Hippocampal formation (tissue), 2 donors: ENCODE results near the gene PLA2G4F.

ENCODE experiments used
- DNase-seq, 2 donors: peaks; one replicate each; lab custom pipeline; 2025; lab: John Stamatoyannopoulos, UW

PLA2G4F gene

DNA sequence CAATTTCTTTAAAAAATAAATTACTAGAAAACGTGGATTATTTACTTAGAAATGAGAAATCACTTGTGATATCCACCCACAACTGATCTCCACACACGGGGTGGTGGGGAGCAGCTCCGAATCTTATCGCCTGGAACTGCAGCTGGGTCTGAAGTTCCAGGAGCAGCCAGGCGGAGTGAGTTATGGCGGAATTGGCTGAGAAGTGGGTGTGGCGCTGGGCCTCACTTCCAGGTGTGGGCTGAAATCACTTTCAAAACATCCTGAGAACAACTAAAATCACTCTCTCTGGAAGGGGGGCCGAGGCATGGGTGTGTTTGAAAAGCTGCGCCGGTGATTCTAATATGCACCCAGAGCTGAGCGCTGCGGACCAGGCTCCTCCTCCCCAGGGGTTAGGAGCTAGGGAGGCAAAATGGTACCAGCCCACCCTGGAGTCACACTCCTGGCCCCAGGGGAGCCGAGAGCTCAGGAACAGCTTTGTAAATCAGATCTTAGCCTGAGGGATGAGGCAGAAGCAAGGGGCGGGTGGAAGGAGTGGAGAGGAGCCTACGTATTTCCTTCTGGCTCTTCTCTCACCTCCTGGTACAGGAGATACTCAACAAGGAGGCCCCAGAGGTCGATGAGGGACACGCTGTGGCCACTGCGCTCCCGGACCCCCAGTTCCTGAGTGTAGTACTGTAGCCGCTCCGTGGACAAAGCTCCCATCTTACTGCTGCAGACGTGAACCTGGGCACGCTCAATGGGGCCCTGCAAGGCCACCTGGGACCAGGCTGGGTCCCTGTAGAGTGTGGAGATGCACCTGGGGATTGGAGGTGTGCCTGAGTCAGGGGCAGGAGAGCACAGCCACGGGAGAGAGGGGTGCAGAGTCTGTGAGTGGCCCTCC is 9.6 kb downstream of the PLA2G4F start:
- no peak for DNase-seq

DNA sequence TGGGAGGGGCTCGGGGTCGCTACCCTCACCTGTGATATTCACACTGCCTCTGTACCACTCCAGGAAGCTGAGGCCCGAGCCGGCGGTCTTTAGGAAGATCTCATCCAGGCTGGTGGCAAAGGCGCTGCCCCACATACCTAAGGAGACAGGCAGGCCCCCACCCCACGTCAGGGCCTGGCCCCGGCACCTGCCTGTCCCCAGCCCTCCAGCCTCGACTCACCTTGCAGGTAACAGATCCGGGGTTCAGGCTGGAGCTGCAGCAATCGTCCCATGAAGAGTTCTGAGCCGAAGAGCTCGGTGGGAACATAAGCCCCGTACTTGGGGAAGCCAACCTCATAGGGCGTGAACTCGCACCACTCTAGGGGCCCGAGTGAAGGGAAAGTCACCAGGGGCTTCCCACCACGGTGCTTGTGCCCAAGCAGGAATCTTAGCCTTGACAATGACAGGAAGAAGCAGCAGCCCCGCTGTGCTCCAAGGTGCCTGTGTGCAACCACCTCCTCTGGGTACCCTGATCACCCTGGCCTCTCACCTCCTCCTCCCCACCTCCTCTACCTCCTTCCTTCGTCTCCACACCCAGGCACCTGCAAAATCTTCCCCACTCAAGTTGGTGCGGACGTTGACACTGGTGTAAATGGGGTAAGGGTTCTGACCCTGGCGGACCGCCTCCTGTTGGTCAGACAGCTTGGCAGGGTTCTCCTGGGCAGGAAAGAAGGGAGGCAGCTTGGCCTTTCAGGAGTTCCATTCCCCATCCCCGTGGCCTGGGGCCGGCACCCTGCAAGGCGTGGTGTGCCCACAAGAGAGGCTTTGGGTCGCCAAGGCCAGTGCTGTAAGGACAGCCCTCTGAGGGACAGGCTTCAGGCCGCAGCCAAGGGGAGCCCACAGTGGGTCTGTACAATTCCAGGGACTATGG is 10.6 kb downstream of the PLA2G4F start:
- no peak for DNase-seq

DNA sequence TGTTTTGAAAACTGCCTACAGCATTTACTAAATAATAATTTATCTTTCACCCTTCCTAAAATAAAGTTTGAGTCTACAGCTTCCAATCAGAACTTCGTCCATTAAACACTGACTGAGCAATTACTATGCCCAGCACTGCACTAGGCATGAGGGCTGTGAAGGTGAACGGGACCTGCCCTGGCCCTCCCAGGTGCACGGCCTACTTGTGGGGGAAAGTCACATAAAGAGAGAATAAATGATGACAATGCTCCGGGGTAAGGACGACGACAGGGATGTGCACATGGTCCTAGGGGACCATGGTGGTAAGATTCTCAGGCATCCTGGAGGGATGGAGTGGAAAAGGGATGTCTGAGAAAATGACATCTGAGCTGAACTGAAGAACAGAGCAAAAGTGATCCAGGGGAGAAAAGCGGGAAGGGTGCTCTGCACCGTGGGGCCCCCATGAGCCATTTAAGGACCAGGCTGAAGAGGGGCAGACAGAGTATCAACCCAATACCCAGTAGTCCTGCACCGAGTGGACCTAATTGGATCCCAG is 11.5 kb downstream of the PLA2G4F start:
- DNase-seq: no peak

DNA sequence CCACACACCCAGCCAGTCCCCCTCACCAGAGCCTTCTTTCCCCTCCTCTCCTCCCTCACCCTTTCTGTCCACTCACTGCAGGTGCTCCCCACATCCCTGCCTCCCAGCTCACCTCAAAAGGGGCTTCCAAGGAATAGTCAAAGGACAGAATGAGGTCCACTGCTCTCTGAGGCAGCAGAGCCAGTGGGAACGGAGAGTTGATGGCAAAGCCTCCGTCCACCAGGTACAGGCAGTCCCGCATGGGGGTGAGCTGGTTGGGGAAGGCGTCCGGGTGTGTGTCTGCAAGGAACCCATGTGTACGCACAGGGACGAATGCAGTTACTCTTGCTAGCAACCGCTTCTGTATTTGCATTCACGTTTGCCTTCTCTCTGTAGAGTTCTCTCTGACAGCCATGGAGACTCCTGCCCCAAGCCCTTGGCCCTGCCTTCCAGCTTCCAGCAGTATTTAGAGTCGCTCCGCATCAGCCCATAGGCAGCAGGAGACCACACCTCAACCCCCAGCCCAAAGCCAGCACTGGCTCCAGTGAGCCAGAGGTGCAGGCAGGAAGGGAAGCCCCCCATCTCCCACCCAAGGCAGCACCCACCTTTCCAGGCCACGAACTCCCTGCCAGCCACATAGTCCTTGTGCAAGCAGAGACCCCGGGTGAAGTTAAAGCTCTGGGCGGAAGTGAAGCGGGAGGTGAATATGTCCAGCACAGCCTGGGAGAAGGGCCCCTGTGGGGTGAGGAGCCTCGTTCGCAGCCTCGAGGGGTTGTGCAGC is 12.4 kb downstream of the PLA2G4F start:
- no peak for DNase-seq

DNA sequence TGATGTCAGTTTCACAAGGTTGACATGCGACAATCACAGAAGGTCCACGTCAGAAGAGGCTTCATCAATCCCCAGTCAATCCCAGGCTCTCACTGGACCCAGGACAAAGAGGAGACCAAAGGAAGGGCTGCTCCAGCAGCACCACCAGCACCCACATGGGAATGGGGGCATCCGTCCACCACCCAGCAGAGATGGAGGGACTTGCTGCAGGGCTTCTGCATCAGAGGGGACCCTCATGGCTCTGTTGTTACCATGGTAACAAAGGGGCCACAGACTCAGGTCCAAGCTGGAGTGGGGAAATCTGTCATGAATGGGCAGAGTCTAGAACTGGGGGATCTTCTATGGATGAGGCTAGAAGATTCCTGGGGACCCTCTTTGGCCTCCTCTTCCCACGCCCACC is 13.1 kb downstream of the PLA2G4F start:
- DNase-seq: no peak

DNA sequence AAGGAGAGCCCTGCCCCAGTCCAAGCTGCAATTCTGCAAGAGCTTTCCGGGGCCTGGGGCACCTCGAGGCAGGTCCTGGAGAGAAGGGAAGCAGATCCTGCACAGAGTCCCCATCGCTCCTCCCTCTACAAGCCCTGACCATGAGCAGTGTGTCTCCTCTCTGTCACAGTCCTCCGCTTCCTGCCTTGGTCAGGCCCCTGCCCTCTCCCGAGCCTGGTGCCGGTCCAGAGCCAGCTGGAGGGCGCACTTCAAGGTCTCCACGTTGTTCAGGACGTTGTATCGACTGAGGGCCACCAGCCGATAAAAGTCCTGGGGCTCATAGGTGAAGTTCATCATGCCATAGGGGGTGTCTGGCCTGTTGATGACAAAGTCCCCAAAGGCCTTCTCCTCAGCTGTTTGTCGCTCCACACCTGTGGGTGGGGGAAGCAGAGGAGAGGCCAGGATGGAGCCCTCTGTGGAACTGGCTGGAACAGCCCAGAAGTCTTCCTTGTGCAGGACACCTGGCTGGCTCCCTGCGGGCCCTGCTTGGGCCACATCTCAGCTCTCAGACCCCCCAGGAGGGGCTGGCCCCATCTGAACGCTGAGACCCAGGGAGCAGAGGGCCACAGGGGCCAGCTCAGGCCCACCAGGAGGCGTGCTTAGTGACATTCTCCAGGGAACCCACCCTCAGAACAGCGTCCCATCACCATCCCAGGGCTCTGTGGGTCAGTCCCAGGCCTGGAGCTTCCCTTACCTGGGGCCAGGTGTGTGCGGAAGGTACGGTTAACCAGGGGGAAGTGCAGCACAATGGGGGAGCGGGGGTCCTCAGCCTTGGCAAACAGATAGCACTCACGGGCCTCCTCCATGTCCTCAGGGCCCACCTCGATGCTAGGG is 14.4 kb downstream of the PLA2G4F start:
- no peak for DNase-seq

DNA sequence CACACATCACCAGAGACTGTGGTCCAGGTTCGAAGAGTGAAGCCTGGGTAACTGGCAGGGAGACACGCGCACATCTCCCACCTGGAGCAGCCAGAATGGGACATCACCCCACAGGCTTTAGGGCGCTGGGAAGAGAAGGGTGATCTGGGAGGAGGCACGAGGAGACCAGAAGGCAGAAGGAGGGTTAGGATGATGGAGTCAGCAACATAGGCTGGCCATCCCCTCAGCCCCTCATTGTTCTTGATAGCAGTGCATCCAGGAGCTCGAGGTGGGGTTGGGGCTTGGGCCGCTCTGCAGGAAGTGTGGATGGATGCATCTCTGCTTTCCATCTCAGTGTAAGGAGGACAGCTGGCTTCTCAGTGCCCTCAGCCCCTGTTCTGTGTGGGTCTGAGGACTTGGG is 15.2 kb downstream of the PLA2G4F start:
- DNase-seq: no peak

DNA sequence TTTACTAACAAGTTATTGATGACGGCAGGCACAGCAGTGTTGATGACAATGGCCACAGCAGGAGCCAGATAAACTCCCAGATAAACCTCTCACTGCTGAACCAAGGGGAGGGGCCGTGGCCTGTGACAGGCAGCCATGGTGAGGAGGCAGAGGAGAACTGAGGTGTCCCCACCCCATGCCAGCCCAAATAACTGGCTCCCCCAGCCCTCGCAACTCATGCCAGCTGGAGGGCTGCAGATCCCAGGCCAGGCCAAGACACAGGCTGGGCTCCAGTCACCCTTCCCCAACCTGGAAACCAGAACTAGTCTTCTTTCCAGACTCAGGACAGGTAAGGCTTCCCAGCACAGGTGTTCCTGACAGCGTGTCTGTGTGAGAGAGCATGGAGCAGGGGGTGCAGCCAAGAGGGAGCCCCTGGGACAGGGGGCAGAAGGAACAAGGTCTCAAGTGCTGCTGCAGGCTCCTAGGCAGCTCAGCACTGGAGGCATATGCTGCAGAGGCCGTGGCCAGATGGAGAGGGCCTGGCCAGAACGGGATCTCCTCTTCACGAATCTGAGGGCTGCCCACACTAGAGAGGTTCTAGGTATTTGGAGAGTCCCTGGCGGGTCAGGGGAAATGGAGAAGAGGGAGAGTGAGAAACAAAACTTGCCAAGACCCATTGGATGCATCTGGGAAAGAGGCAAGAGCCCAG is 15.9 kb downstream of the PLA2G4F start:
- no peak for DNase-seq

DNA sequence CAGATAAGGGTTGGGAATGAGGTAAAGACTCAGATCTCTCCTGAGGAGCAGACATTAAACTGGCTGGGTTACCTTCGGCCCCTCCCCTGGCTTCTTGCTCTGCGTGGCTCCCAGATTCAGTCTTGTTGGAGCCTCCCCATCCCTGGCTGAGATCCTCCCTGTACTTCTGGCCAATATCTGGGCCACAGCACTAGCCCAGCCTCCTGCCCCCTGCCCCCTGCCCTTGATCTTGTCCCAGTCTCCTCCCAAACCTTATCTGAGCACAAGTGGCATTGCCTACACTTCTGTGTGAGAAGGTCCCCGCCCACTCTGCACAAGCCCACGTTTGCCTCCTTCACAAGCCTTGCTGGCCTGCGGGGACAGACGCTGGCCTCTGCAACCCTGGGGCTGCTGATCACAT is 16.8 kb downstream of the PLA2G4F start:
- DNase-seq: no peak

DNA sequence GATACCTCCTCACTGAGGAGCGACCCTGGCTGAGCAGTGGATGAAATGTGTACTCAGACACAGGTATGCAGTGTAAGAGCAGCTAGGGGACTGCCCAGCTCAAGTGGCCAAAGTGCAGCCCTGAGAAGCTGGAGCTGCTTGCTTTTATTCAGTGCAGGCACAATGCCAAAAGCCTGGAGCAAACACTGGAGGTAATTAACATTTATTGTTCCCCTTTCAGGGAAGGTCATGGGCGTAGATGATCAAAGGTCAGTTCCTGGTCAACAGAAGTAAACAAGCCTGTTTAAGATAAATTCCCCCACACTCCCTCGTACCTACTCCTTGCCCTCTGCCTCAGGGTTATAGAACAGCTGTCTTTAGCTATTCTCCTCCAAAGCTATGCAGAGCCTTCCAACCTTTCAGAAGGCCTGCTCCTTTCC is 17.5 kb downstream of the PLA2G4F start:
- DNase-seq: no peak

DNA sequence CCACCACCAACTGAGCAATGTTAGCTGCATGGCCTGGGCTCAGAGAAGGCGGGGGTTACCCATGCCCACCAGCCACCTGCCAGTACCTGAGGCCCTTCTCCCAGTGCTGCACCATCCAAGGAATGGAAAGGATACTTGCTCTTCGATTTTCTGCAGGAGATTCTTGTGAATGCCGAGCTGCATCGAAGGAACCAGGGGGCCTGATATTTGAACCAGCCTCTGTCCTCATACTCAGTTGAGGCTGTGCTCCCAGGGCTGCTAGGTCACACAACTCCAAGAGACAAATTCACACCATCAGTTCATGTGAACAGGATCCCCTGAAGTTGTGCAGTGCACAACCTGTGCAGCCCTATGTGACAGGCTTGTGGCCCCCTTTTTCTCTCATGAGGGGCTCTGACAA is 18.0 kb downstream of the PLA2G4F start:
- DNase-seq: no peak

DNA sequence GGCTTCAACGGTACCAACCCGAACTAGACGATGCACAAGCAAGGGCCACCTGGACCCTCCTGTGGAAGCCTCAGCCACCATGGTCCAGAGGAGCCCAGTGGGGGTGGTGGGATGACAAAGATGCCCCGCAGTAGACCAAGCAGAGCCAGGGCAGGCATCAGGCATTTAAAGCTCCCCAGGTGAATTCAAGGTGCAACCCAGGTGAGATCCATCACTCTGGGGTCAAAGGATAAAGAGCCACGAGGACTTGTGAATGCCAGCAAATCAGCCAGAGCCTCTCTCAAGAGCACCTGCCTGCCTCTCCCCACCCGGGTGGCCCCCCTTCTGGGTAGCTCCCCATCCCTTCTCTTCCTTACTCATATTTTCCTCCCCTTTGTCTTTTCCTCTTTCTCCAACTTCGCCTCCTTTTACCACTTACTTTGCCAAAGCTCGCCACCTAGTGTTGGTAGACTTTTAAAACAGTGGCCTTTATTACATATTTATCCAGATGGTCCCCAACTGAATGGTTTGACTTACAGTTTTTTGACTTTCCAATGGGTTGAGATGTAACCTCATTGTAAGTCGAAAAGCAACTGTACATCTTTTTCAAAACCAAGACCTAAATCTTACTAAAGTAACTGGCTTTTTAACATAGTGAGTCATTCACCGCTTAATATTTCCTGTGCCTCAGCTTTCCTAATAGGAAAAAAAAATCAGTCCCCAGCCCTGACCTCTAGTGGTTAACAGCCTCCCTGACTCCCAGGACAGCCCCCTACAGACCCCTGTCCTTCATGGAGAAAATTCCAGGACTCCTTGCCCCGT is 18.8 kb downstream of the PLA2G4F start:
- DNase-seq: peak; percentile 6 to 53

DNA sequence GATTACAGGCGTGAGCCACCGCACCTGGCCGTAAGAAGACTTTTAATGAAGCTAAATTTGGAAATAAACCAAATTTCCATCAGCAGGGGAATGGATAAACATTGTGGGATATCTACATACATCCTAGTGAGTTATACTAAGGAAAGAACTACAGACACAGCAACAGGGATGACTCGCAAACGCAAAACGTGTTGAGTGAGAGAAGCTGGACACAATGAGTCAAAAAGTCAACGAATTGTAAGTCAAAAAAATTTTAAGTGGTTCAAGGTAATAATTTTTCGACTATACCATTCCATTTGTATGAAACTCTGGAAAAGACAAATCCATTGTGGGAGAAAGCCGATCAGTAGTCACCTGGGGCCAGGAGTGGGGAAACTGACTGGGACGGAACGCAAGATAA is 19.9 kb downstream of the PLA2G4F start:
- no peak for DNase-seq

DNA sequence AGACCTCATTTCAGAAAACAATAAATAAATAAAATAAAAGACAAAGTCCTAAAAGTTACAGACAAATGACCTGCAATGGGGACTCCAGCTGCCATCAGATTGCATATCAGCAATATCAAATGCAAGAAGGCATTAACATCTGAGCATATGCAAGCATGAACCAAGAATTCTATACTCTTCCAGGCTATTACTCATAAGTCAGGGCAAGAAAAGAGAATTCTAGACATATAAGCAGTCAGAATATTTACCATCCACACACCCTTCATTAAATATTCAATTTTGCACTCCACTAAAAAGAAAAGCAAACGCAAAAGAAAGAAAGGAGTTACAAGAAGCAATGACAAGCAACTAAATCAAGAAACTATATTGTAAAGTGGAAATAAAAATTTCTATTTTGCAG is 21.1 kb downstream of the PLA2G4F start:
- DNase-seq: no peak

DNA sequence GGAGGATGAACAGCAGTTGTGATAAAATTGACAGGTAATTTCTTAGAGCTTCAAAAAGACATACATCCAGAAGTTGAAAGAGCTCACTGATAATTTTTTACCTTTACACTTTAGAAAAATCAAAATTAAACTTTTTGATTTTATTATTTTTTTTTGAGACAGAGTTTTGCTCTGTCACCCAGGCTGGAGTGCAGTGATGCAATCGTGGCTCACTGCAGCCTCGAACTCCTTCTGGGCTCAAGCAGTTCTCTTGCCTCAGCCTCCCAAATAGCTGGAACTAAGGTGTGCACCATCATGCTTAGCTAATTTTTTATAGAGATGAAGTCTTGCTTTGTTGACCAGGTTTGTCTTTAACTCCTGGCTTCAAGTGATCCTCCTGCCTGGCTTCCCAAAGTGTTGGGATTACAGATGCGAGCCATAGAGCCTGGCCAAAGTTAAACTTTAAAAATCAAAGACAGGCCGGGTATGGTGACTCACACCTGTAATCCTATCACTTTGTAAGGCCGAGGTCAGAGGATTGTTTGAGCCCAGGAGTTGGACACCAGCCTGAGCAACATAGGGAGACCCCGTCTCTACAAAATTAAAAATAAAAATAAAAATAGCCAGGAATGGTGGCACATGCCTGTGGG is 21.7 kb downstream of the PLA2G4F start:
- DNase-seq: no peak

DNA sequence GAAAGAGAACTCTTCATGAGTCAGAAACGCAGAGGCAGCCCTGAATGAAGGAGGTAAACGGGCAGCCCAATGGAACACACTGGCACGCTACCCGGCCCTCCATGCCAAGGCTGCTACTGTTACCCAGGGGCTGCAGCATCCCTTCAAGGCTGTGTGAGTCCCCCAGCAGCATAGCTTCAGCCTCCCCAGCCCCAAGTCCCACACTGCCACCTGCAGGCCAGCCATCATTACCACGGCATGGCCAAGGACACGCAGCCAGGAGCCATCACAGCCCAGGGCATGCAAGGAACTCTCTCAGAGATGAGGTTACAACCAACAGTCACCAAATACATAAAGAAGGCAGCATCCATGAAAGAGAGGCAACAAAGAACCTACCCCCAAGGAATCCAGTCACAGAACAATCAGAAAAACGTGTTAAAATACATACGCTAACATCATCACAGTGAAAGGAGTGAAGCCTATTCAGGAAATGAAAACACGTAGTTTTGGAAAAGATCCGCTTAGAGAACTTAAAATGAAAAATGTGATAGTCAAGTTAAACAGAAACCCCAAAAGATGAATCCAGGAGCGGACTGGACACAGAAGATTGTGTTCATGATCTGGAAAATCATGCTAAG is 22.4 kb downstream of the PLA2G4F start:
- peak in 1 of 2 donors; percentile 33 for DNase-seq

DNA sequence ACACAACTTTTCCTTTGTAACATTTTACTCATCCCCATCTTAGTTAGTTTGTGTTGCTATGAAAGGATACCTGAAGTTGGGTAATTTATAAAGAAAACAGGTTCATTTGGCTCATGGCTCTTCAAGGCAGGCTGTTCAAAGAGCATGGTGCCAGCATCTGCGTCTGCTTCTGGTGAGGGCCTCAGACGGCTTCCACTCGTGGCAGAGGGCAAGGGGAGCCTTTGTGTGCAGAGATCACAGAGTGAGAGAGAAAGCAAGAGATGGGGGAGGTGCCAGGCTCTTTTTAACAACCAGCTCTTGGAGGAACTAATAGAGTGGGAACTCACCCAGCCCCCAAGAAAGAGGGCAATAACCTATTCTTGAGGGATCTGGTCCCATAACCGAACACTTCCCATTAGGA is 23.1 kb downstream of the PLA2G4F start:
- no peak for DNase-seq
